ENCODE data around the gene TMEM19.
A peak's percentile ranks its signal among the peaks of the same experiment; 100 is the strongest.

Gene TMEM19

GRCh38 chr12:71685914-71686657 is at the start of gene TMEM19:
Gene TMEM19 (plus strand): TSS chr12:71686082. CDS start chr12:71686681, 599 bp downstream.
- DNase-seq (ENCODE audit: low read depth in 3 of 3) = peak; percentile 62 to 68 (median 64)

- DNase-seq (ENCODE audit: low read depth in 3 of 3) = no peak
Observed at GRCh38 chr12:71636704-71637115, 49.2 kb upstream of the TMEM19 start.

GRCh38 chr12:71638499-71638898 is 47.4 kb upstream of the TMEM19 start:
- no peak for DNase-seq (ENCODE audit: low read depth in 3 of 3)

- DNase-seq (ENCODE audit: low read depth in 3 of 3) = no peak
Observed at GRCh38 chr12:71639341-71639760, 46.5 kb upstream of the TMEM19 start.

- DNase-seq (ENCODE audit: low read depth in 3 of 3) = no peak
Observed at GRCh38 chr12:71640316-71640715, 45.6 kb upstream of the TMEM19 start.

- DNase-seq (ENCODE audit: low read depth in 3 of 3) = no peak
Observed at GRCh38 chr12:71641390-71641789, 44.5 kb upstream of the TMEM19 start.

- no peak for DNase-seq (ENCODE audit: low read depth in 3 of 3)
Observed at GRCh38 chr12:71642264-71642663, 43.6 kb upstream of the TMEM19 start.

- DNase-seq (ENCODE audit: low read depth in 3 of 3) = no peak
Observed at GRCh38 chr12:71645268-71645667, 40.6 kb upstream of the TMEM19 start.

GRCh38 chr12:71646512-71646911 is 39.4 kb upstream of the TMEM19 start:
- DNase-seq (ENCODE audit: low read depth in 3 of 3) = no peak

GRCh38 chr12:71648537-71648936 is 37.3 kb upstream of the TMEM19 start:
- DNase-seq (ENCODE audit: low read depth in 3 of 3) = no peak

GRCh38 chr12:71649401-71649800 is 36.5 kb upstream of the TMEM19 start:
- DNase-seq (ENCODE audit: low read depth in 3 of 3) = no peak

GRCh38 chr12:71652656-71653055 is 33.2 kb upstream of the TMEM19 start:
- DNase-seq (ENCODE audit: low read depth in 3 of 3) = no peak

GRCh38 chr12:71653137-71653536 is 32.7 kb upstream of the TMEM19 start:
- no peak for DNase-seq (ENCODE audit: low read depth in 3 of 3)

- DNase-seq (ENCODE audit: low read depth in 3 of 3) = no peak
Observed at GRCh38 chr12:71654200-71654599, 31.7 kb upstream of the TMEM19 start.

- no peak for DNase-seq (ENCODE audit: low read depth in 3 of 3)
Observed at GRCh38 chr12:71655495-71655894, 30.4 kb upstream of the TMEM19 start.

GRCh38 chr12:71655907-71656306 is 30.0 kb upstream of the TMEM19 start:
- DNase-seq (ENCODE audit: low read depth in 3 of 3) = no peak

- DNase-seq (ENCODE audit: low read depth in 3 of 3) = no peak
Observed at GRCh38 chr12:71656740-71657139, 29.1 kb upstream of the TMEM19 start.

- DNase-seq (ENCODE audit: low read depth in 3 of 3) = no peak
Observed at GRCh38 chr12:71661977-71662530, 23.8 kb upstream of the TMEM19 start.

- peak; percentile 55 to 60 (median 55) for DNase-seq (ENCODE audit: low read depth in 3 of 3)
Observed at GRCh38 chr12:71662849-71663560, 22.9 kb upstream of the TMEM19 start.

- peak; percentile 63 to 85 (median 81) for DNase-seq (ENCODE audit: low read depth in 3 of 3)
Observed at GRCh38 chr12:71663561-71664410, 22.1 kb upstream of the TMEM19 start, which contains the start of the genes THAP2 and ZFC3H1. Gene THAP2 (plus strand): TSS chr12:71664301. CDS start chr12:71664510, 209 bp downstream. Gene ZFC3H1 (minus strand): TSS chr12:71663848. CDS start chr12:71663610, 238 bp downstream.

- no peak for DNase-seq (ENCODE audit: low read depth in 3 of 3)
Observed at GRCh38 chr12:71664411-71665089, 21.3 kb upstream of the TMEM19 start.
